Measurements from ENCODE around the gene PRR7. TPM values are rescaled to one million over a fixed set of nuclear protein-coding genes. Genes with fewer than 3 reads are reported as not detected.

Gene PRR7, protein sequence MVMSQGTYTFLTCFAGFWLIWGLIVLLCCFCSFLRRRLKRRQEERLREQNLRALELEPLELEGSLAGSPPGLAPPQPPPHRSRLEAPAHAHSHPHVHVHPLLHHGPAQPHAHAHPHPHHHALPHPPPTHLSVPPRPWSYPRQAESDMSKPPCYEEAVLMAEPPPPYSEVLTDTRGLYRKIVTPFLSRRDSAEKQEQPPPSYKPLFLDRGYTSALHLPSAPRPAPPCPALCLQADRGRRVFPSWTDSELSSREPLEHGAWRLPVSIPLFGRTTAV
- 1 to 10 TPM; 3.9 to 5.0 TPM for total RNA-seq

DNA sequence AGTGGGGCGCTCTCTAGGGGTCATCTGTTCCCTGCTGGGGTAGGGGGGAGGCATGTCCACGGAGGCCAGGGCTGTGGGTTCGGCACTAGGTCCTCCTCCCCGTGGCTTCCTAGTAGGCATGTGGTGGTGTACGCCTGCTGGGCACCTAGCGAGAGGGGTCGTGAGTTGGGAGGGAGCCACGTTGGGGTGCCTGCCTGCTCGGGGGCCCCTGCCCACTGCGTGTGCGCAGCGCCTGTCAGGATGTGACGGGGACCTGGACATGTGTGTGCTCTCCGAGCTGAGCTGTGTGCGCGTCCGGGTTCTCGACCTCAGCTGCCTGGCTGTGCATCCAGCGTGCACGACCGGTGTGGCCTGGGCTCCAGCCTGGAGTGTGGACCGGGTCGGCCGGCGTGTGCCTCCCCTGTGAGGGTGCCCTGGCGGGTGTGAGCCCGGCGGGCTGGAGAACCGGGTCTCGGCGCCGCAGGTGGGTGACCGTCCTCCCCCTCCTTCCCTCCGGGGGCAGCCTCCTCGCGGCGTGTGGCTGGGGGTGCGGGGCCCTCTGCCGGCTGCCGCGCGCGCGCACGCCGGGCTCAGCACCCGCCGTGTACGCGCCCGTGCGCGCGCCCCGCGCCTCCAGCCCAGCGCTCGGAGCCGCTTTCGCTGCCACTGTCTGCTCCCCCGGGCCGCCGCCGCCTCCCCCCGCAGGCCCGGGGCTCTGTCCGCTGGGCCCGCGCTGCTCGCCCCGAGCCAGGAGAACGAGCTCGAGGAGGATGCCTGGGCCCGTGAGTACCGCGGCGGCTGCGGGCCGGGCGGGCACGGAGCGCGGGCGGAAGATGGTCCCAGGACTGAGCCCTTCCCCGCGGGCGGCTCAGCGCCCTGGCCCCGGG lies at the start of gene PRR7:
Gene PRR7, plus strand, starts transcription at position 615 of the 866 bp plus-strand sequence. CDS start 8,254 bp downstream, outside the sequence.
- H3K4me1 ChIP-seq, result peaks cover 8% of the 10 kb centered on the region
- H3K4me3 ChIP-seq, result peak within 1 kb of the TSS; percentile 62
- no peaks in the 10 kb centered on the region for H3K36me3 ChIP-seq
- H3K9me3 ChIP-seq, result no peaks in the 10 kb centered on the region
- H3K9ac ChIP-seq (ENCODE audit: low read depth in 2 of 2, low read length in 2 of 2), result peak within 1 kb of the TSS; percentile 54 to 64
- H3K27ac ChIP-seq, result no peak within 1 kb of the TSS
- TF ChIP-seq, protein P1, sequence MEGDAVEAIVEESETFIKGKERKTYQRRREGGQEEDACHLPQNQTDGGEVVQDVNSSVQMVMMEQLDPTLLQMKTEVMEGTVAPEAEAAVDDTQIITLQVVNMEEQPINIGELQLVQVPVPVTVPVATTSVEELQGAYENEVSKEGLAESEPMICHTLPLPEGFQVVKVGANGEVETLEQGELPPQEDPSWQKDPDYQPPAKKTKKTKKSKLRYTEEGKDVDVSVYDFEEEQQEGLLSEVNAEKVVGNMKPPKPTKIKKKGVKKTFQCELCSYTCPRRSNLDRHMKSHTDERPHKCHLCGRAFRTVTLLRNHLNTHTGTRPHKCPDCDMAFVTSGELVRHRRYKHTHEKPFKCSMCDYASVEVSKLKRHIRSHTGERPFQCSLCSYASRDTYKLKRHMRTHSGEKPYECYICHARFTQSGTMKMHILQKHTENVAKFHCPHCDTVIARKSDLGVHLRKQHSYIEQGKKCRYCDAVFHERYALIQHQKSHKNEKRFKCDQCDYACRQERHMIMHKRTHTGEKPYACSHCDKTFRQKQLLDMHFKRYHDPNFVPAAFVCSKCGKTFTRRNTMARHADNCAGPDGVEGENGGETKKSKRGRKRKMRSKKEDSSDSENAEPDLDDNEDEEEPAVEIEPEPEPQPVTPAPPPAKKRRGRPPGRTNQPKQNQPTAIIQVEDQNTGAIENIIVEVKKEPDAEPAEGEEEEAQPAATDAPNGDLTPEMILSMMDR (IDR thresholded peaks at IDR 0.05), result no peak
- intact Hi-C loops (cut with DNase I), result no loop called here
- peak; percentile 53 for DNase-seq
- no peaks in the 10 kb centered on the region for H3K27me3 ChIP-seq

DNA sequence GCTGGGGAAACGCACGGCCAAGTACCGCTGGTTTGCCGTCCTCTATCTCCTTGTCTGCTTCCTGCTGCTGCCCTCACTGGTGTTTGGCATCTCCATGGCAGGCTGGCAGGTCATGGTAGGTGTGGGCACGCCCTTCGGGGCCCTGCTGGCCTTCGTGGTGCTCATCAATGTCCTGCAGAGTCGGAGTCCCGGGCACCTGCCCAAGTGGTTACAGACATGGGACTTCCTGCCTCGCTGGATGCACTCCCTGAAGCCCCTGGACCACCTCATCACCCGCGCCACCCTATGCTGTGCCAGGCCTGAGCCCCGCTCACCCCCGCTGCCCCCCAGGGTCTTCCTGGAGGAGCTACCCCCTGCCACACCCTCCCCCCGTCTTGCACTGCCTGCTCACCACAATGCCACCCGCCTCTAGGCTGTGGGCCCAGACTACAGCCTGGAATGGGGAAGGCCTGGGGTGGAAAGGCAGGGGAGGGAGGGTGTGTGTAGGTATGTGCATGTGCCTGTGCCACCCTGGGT lies 48.7 kb upstream of the PRR7 start:
- Histone ChIP-seq H3K36me3 (no peaks in the 10 kb centered on the region), H3K27ac (no peak overlapping the region), H3K9ac (ENCODE audit: low read depth in 2 of 2, low read length in 2 of 2) (no peak overlapping the region), H3K4me3 (no peak overlapping the region), H3K9me3 (no peaks in the 10 kb centered on the region), H3K4me1 (peaks cover 15% of the 10 kb centered on the region), H3K27me3 (peaks cover 10% of the 10 kb centered on the region)
- no peak for DNase-seq
- intact Hi-C loops (cut with DNase I), result no loop called here
- TF ChIP-seq, protein P1 (IDR thresholded peaks at IDR 0.05), result no peak

DNA sequence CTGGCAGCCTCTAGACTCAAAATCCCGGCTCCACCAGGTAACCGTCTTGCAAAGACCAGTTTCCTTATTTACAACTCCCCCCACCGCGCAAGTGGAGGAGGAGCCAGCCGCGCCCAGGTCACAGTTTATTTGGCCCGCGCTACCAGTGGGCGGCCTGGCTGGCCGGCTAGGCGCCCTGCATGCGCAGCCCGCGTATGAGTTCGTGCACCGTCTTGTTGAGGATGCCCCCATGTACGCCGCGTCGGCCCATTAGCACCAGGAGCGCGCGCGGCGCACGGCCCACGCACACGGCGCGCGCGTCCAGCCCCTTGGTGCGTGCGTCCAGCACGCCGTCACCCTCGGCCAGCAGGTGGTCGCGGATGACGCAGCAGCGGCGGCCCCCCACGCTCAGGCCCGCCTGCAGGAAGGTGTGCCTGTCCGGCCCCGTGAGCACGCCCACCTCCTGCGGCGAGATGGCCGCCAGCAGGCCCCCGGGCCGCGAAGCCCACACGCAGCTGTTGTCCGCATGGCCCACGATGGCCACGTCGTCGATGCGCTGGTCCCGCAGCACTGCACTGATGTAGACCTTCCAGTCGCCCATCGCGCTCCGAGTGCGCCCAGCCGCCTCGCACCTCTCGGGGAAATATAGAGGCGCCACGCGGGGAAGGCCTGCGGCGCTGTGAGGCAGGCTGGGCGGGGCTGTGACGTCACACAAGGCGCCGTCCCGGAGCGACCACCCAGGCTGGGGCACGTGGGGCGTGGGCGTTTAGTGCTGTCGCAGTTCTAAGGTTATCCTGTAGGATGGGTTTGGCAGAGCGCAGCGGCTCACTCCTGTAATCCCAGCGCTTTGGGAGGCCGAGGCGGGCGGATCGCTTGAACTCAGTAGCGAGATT lies 46.4 kb upstream of the PRR7 start, which contains the start of gene PFN3:
Gene PFN3, minus strand, starts transcription at position 665 of the 872 bp plus-strand sequence. Its CDS starts 85 bp downstream, at position 580.
- intact Hi-C loops (cut with DNase I), result no loop called here

DNA sequence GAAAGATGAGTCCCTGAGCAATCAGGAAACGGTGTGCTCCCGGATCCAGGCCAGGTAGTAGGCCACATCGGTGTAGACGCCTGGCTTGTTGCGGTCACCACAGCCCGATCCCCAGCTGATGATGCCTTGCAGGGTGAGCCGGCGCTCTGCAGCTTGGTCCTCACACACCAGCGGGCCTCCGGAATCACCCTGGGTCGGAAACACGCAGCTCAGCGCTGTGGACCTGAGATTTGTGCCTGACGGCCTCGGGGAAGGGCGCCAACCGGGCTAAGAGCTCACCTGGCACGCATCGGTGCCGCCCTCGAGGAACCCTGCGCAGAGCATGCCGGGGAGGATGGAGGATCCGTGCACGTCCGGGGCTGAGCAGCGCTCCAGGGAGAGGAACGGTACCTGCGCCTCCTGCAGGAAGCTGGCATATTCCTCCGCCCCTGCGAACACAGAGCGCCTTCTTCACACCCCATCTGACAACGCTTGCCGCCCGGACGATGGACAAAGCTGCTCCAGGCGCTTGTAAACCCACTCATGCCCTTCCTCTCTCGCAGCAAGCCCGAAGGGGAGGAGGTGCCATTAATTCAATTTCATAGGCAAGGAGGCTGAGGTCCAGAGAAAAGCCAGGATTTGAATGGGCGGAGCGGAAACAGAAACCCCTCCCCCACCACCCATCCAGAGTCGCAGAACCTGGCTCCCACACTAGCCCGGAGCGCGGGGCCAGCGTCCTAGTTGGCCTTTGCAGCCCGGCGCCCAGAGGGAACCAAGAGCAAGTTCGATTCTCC lies 44.2 kb upstream of the PRR7 start:
- TF ChIP-seq, protein P1 (IDR thresholded peaks at IDR 0.05), result peak; percentile 29
- peak overlapping the region; percentile 78 to 82 for H3K9ac ChIP-seq (ENCODE audit: low read depth in 2 of 2, low read length in 2 of 2)
- H3K9me3 ChIP-seq, result no peaks in the 10 kb centered on the region
- peaks cover 29% of the 10 kb centered on the region for H3K4me1 ChIP-seq
- peak overlapping the region; percentile 69 for H3K4me3 ChIP-seq
- H3K27ac ChIP-seq, result peak overlapping the region; percentile 46
- DNase-seq, result peak; percentile 91
- no peaks in the 10 kb centered on the region for H3K36me3 ChIP-seq
- intact Hi-C loops (cut with DNase I), result no loop called here
- H3K27me3 ChIP-seq, result peaks cover 10% of the 10 kb centered on the region

More for the DNA sequence above, 46.4 kb upstream of the PRR7 start, which contains the start of gene PFN3:
- Histone ChIP-seq H3K4me1 (peaks cover 29% of the 10 kb centered on the region), H3K36me3 (no peaks in the 10 kb centered on the region), H3K9ac (ENCODE audit: low read depth in 2 of 2, low read length in 2 of 2) (peak within 1 kb of the TSS in 1 of 2 donors; percentile 64), H3K27ac (no peak within 1 kb of the TSS), H3K4me3 (no peak within 1 kb of the TSS), H3K27me3 (peaks cover 10% of the 10 kb centered on the region), H3K9me3 (no peaks in the 10 kb centered on the region)
- TF ChIP-seq, protein P1 (IDR thresholded peaks at IDR 0.05), result no peak
- DNase-seq, result peak; percentile 86

All from colonic mucosa (tissue), 4 donors.